Activated naive CD4-positive, alpha-beta T cell treated with anti-CD3 and anti-CD28 coated beads for 36 hours (primary cell): ENCODE measurements around the gene DACT1. TPM values are rescaled to one million over a fixed set of nuclear protein-coding genes. Genes with fewer than 3 reads are reported as not detected.

Experiments used
- CTCF ChIA-PET: fragments of 350-600 bp; sonication (Branson Sonifier 250); formaldehyde crosslinking; loops from one replicate; lab custom pipeline; 2021; ENCODE audit warnings: antibody characterized with exemption; lab: Charles Lee
- DNase-seq: peaks from one replicate; pipeline ENCODE4 v3.0.0-alpha.2; 2020
- H3K27ac Mint-ChIP-seq: one replicate; pipeline ENCODE4 v1.8.0; 2021; ENCODE audit warnings: mild to moderate bottlenecking, mixed read lengths
- H3K27me3 Mint-ChIP-seq: one replicate; pipeline ENCODE4 v1.8.0; 2021; ENCODE audit warnings: low read depth, mixed read lengths
- H3K36me3 Mint-ChIP-seq: one replicate; pipeline ENCODE4 v1.8.0; 2021; ENCODE audit warnings: low read depth, mixed read lengths
- H3K4me1 Mint-ChIP-seq: one replicate; pipeline ENCODE4 v1.8.0; 2021; ENCODE audit warnings: low read depth, mixed read lengths
- H3K4me3 Mint-ChIP-seq: one replicate; pipeline ENCODE4 v1.8.0; 2021; ENCODE audit warnings: mild to moderate bottlenecking, moderate library complexity, mixed read lengths
- H3K9me3 Mint-ChIP-seq: one replicate; pipeline ENCODE4 v1.8.0; 2021; ENCODE audit warnings: mixed read lengths
- intact Hi-C: fragments of 100-400 bp; cut with micrococcal nuclease; formaldehyde crosslinking; loops from one replicate; pipeline ENCODE4 v1.15.1; 2023
- total RNA-seq, 2 experiments: library from RNA; stranded (reverse); gene quantifications; one replicate each; pipeline ENCODE4 v1.2.3, GENCODE V29; 2021

The DACT1 gene
- total RNA-seq, 2 experiments from 2014 or later = 4.0 to 5.2 TPM

DNA sequence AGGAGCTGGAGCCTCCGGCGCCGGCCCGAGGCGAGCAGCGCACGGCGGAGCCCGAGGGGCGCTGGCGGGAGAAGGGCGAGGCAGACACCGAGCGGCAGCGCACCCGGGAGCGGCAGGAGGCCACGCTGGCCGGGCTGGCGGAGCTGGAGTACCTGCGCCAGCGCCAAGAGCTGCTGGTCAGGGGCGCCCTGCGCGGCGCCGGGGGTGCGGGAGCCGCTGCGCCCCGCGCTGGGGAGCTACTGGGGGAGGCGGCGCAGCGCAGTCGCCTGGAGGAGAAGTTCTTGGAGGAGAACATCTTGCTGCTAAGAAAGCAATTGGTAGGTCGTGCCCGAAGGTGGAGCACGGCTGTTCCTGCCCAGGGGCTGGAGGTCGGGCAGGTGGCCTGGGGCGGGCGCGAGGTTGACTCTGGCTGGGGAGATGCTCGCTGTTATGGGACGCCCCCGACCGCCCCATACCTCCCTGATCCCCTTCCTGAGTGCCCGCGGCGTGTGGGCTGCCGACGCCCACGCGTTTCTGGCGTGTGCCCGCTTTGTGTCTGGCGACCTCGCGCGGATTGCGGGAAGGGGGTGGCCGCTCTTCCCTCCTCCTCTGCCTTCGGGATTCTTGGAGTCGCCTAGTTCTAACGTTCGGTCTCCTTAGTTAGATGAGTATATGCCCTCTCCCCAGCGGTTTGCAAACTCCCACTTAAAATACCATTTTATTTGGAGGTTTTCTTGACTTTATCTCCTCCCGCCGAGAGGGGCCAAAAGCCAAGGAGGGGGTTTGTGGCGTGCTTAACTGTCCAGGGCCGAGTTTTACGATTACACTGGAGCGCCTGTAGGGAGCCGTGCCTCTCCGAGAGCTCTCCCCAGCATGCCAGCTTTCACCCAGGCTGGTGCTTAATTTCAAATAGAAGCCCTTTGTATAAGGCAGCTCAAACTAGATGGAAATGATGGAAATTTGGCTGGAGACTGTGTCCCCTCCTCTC is 752 bp downstream of the DACT1 start:
- DNase-seq = peak; percentile 47
- Mint-ChIP-seq H3K4me1 (peaks cover 49% of the 10 kb centered on the region), H3K27ac (no peak overlapping the region), H3K27me3 (peaks cover 5% of the 10 kb centered on the region), H3K9me3 (no peaks in the 10 kb centered on the region), H3K4me3 (peak overlapping the region; percentile 81), H3K36me3 (peaks cover 2% of the 10 kb centered on the region)
- CTCF ChIA-PET = interaction anchor here (0.7 to 5.2 kb wide), 21 partner anchors 13 to 417 kb away, joined by 3 to 46 read pairs (median 4); partner anchors contain the start of genes KIAA0586 and TIMM9
- intact Hi-C loops = loop anchor here (1.0 to 10.0 kb wide), 5 partner anchors 316 to 846 kb away; partner anchors contain the start of genes JKAMP, L3HYPDH and PSMA3

- Mint-ChIP-seq H3K27ac (no peak overlapping the region), H3K36me3 (peaks cover 3% of the 10 kb centered on the region), H3K9me3 (no peaks in the 10 kb centered on the region), H3K4me3 (peak overlapping the region; percentile 81), H3K27me3 (peaks cover 5% of the 10 kb centered on the region), H3K4me1 (peaks cover 50% of the 10 kb centered on the region)
- no peak for DNase-seq
- intact Hi-C loops = loop anchor here (5.0 to 10.0 kb wide), 4 partner anchors 357 to 846 kb away; partner anchors contain the start of genes JKAMP, L3HYPDH and PSMA3
- CTCF ChIA-PET = interaction anchor here (0.7 to 5.2 kb wide), 18 partner anchors 12 to 416 kb away, joined by 3 to 46 read pairs (median 4); partner anchors contain the start of genes KIAA0586 and TIMM9
These were observed 1.4 kb downstream of the DACT1 start for GRCh38 chr14:58639198-58639565.

- H3K36me3 Mint-ChIP-seq = peaks cover 4% of the 10 kb centered on the region
- H3K4me1 Mint-ChIP-seq = peaks cover 48% of the 10 kb centered on the region
- peaks cover 5% of the 10 kb centered on the region for H3K27me3 Mint-ChIP-seq
- no peaks in the 10 kb centered on the region for H3K9me3 Mint-ChIP-seq
- DNase-seq = peak; percentile 57
- intact Hi-C loops = loop anchor here (1.0 to 10.0 kb wide), 11 partner anchors 109 to 935 kb away; partner anchors contain the start of genes CCDC175, JKAMP, L3HYPDH and PSMA3
- CTCF ChIA-PET = interaction anchor here (0.6 to 5.2 kb wide), 11 partner anchors 11 to 385 kb away, joined by 3 to 46 read pairs (median 6); no protein-coding TSS in a partner anchor
- H3K27ac Mint-ChIP-seq = no peak overlapping the region
- peak overlapping the region; percentile 81 for H3K4me3 Mint-ChIP-seq
These were observed 2.2 kb downstream of the DACT1 start for GRCh38 chr14:58639842-58640484.

DNA sequence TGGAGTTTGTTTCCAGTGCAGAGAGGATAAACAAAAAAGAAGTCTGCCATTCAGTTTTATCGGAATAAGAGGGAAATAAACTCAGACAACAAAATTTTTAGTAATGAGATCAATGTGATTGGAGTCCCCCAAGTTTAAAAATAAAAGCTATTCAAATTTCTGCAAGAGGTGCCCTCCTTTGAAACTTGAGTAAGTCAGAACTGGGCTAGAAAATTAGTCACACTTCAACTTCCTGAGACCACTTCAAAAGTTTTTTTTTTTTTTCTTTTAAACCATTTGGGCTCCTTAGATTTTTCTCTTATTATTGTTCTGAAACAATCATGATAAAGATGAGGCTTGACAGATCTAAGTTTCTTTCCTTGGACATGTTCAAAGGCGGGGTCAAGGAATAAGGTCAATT is 3.2 kb downstream of the DACT1 start:
- peaks cover 5% of the 10 kb centered on the region for H3K27me3 Mint-ChIP-seq
- peaks cover 42% of the 10 kb centered on the region for H3K4me1 Mint-ChIP-seq
- no peak for DNase-seq
- peaks cover 11% of the 10 kb centered on the region for H3K36me3 Mint-ChIP-seq
- no peaks in the 10 kb centered on the region for H3K9me3 Mint-ChIP-seq
- no peak overlapping the region for H3K27ac Mint-ChIP-seq
- intact Hi-C loops = loop anchor here (1.0 to 10.0 kb wide), 8 partner anchors 108 to 934 kb away; partner anchors contain the start of gene CCDC175
- no peak overlapping the region for H3K4me3 Mint-ChIP-seq
- CTCF ChIA-PET = interaction anchor here (0.6 to 1.6 kb wide), 9 partner anchors 10 to 414 kb away, joined by 3 to 10 read pairs (median 4); no protein-coding TSS in a partner anchor

DNA sequence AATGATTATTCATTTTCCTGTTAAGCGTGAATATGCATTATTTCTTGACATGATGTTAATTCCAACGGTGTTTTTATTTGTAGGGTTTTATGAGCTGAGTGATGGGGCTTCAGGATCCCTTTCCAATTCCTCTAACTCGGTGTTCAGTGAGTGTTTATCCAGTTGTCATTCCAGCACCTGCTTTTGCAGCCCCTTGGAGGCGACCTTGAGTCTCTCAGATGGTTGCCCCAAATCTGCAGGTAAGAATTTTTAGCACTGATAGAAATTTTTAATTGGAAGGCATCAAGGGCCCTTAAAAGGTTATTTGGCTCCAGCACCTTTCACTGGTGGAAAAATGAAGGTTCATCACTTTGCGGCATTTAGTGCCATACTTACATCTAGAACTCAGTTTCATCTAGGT is 3.7 kb downstream of the DACT1 start:
- peaks cover 37% of the 10 kb centered on the region for H3K4me1 Mint-ChIP-seq
- no peak for DNase-seq
- peaks cover 13% of the 10 kb centered on the region for H3K36me3 Mint-ChIP-seq
- CTCF ChIA-PET = interaction anchor here (0.6 to 1.2 kb wide), 6 partner anchors 10 to 323 kb away, joined by 3 to 5 read pairs (median 3); no protein-coding TSS in a partner anchor
- no peak overlapping the region for H3K4me3 Mint-ChIP-seq
- peaks cover 3% of the 10 kb centered on the region for H3K27me3 Mint-ChIP-seq
- intact Hi-C loops = loop anchor here (1.0 to 10.0 kb wide), 5 partner anchors 186 to 933 kb away; partner anchors contain the start of gene CCDC175
- H3K27ac Mint-ChIP-seq = no peak overlapping the region
- no peaks in the 10 kb centered on the region for H3K9me3 Mint-ChIP-seq

- no peaks in the 10 kb centered on the region for H3K9me3 Mint-ChIP-seq
- no peak overlapping the region for H3K27ac Mint-ChIP-seq
- CTCF ChIA-PET = interaction anchor here (0.5 to 1.1 kb wide), 3 partner anchors 136 to 422 kb away, joined by 3 to 5 read pairs (median 4); no protein-coding TSS in a partner anchor
- no peak overlapping the region for H3K4me3 Mint-ChIP-seq
- peaks cover 31% of the 10 kb centered on the region for H3K4me1 Mint-ChIP-seq
- peaks cover 3% of the 10 kb centered on the region for H3K27me3 Mint-ChIP-seq
- intact Hi-C loops = loop anchor here (5.0 to 10.0 kb wide), 2 partner anchors 184 to 931 kb away; partner anchors contain the start of gene CCDC175
- H3K36me3 Mint-ChIP-seq = peaks cover 22% of the 10 kb centered on the region
- no peak for DNase-seq
These were observed 5.6 kb downstream of the DACT1 start for GRCh38 chr14:58643366-58643765.

- peaks cover 11% of the 10 kb centered on the region for H3K4me1 Mint-ChIP-seq
- H3K36me3 Mint-ChIP-seq = peaks cover 22% of the 10 kb centered on the region
- H3K9me3 Mint-ChIP-seq = no peaks in the 10 kb centered on the region
- H3K27ac Mint-ChIP-seq = no peak overlapping the region
- no peak overlapping the region for H3K4me3 Mint-ChIP-seq
- CTCF ChIA-PET = no interaction called here
- intact Hi-C loops = loop anchor here (10.0 kb wide), 1 partner anchor 929 kb away; the partner anchor contains the start of gene CCDC175
- no peaks in the 10 kb centered on the region for H3K27me3 Mint-ChIP-seq
- no peak for DNase-seq
These were observed 7.9 kb downstream of the DACT1 start for GRCh38 chr14:58645641-58646040.

- no peaks in the 10 kb centered on the region for H3K9me3 Mint-ChIP-seq
- CTCF ChIA-PET = no interaction called here
- H3K4me3 Mint-ChIP-seq = no peak overlapping the region
- no peak overlapping the region for H3K27ac Mint-ChIP-seq
- intact Hi-C loops = loop anchor here (10.0 kb wide), 1 partner anchor 928 kb away; the partner anchor contains the start of gene CCDC175
- peaks cover 20% of the 10 kb centered on the region for H3K36me3 Mint-ChIP-seq
- DNase-seq = no peak
- H3K27me3 Mint-ChIP-seq = no peaks in the 10 kb centered on the region
- peaks cover 5% of the 10 kb centered on the region for H3K4me1 Mint-ChIP-seq
These were observed 8.7 kb downstream of the DACT1 start for GRCh38 chr14:58646479-58646878.

DNA sequence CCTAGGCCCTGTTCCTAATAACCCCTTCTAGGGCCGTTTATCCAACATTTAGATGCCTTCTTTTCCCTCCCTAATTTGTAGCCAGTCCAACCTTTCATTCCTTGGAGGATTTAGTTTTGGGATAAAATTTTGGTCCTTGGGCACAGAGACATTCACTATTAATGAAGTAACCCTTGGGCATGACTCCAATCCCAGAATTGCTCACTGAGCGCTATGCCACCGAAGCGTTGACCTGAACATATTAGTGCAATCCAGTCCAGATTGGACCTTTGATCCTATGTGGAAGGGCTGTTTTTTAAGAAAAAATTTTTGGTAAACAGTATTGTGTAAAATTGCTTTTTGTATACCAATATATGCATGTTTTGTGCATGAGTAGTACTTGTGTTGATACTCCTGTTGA is 10.0 kb downstream of the DACT1 start:
- Mint-ChIP-seq H3K4me3 (no peak overlapping the region), H3K9me3 (no peaks in the 10 kb centered on the region), H3K27ac (no peak overlapping the region), H3K36me3 (peaks cover 20% of the 10 kb centered on the region), H3K27me3 (no peaks in the 10 kb centered on the region), H3K4me1 (peaks cover 12% of the 10 kb centered on the region)
- intact Hi-C loops = loop anchor here (10.0 kb wide), 1 partner anchor 927 kb away; the partner anchor contains the start of gene CCDC175
- no peak for DNase-seq
- CTCF ChIA-PET = no interaction called here

- Mint-ChIP-seq H3K36me3 (peaks cover 12% of the 10 kb centered on the region), H3K27ac (no peak overlapping the region), H3K27me3 (no peaks in the 10 kb centered on the region), H3K4me3 (no peak overlapping the region), H3K9me3 (no peaks in the 10 kb centered on the region), H3K4me1 (peaks cover 10% of the 10 kb centered on the region)
- no peak for DNase-seq
- CTCF ChIA-PET = interaction anchor here (0.8 to 2.0 kb wide), 3 partner anchors 9 to 12 kb away, joined by 3 to 7 read pairs (median 3); no protein-coding TSS in a partner anchor
- intact Hi-C loops = no loop called here
These were observed 13.1 kb downstream of the DACT1 start for GRCh38 chr14:58650857-58651256.

GRCh38 chr14:58656671-58657411 is 19.1 kb downstream of the DACT1 start:
- H3K36me3 Mint-ChIP-seq = peaks cover 2% of the 10 kb centered on the region
- CTCF ChIA-PET = interaction anchor here (0.5 kb wide), 1 partner anchor 450 kb away, joined by 3 read pairs; no protein-coding TSS in a partner anchor
- no peak overlapping the region for H3K4me3 Mint-ChIP-seq
- H3K27ac Mint-ChIP-seq = no peak overlapping the region
- no peaks in the 10 kb centered on the region for H3K9me3 Mint-ChIP-seq
- H3K27me3 Mint-ChIP-seq = no peaks in the 10 kb centered on the region
- peaks cover 10% of the 10 kb centered on the region for H3K4me1 Mint-ChIP-seq
- intact Hi-C loops = no loop called here
- DNase-seq = no peak
